Raji (cell line): Measurements from ENCODE around the gene ACOXL.

Source experiments
- POLR2A ChIP-seq: IDR thresholded peaks from 2 replicates; pipeline ENCODE4 v1.6.1; 2011; ENCODE audit warnings: low read depth, low read length, control low read depth; ENCODE audit not compliant: insufficient read depth

The ACOXL gene

GRCh38 chr2:110919738-110920137, 187.4 kb downstream of the ACOXL start:
- TF ChIP-seq POLR2A = no peak

- no peak for TF ChIP-seq POLR2A
Measured at GRCh38 chr2:110925479-110925878, 193.1 kb downstream of the ACOXL start.

GRCh38 chr2:110927526-110927925, 195.2 kb downstream of the ACOXL start:
- TF ChIP-seq POLR2A = no peak

DNA sequence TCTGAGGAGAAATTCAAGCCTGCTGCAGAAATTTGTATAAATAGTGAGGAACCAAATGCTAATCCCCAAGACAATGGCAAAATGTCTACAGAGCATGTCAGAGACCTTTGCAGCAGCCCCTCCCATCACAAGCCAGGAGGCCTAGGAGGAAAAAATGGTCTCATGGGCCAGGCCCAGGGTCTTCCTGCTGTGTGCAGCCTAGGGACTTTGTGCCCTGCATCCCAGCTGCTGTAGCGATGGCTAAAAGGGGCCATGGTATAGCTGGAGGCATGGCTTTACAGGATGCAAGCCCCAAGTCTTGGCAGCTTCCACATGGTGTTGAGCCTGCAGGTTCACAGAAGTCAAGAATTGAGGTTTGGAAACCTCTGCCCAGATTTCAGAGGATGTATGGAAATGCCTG, 197.2 kb downstream of the ACOXL start:
- no peak for TF ChIP-seq POLR2A

DNA sequence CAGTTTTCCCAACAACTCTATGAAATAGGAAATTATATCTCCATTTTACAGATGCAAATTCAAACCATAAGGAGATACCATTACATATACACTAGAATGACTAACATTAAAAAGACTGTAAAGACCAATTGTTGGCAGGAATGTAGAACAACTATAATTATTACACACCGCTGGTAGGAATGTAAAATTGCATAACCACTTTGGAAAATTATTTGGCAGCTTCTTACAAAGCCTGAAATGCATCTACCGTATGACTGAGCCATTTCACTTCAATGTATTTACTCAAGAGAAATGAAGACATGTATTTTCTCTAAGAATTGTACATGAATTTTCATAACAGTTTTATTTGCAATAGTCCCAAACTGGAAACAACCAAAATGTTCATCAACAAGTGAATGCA, 199.3 kb downstream of the ACOXL start:
- TF ChIP-seq POLR2A = no peak

DNA sequence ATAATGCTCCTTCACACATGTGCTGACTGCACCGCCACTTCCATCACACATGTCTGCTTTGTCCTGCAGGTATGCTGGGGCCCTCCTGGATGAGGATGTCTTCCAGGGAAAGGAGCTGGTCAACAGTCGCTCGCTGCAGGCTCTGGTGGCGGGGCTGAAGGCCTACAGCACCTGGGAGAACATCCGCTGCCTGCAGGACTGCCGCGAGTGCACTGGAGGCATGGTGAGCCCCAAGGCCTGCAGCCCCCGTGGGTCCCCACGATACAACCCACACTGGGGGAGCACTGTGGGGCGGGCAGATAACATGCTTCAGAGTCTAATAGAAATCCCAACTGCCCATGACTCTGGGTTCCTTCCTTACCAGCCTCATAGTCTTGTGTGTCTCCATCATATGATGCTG, 201.0 kb downstream of the ACOXL start:
- no peak for TF ChIP-seq POLR2A

GRCh38 chr2:110934948-110935347, 202.6 kb downstream of the ACOXL start:
- TF ChIP-seq POLR2A = no peak

- no peak for TF ChIP-seq POLR2A
Measured at GRCh38 chr2:110940376-110940910, 208.1 kb downstream of the ACOXL start.

GRCh38 chr2:110941226-110941625, 208.9 kb downstream of the ACOXL start:
- TF ChIP-seq POLR2A = no peak

DNA sequence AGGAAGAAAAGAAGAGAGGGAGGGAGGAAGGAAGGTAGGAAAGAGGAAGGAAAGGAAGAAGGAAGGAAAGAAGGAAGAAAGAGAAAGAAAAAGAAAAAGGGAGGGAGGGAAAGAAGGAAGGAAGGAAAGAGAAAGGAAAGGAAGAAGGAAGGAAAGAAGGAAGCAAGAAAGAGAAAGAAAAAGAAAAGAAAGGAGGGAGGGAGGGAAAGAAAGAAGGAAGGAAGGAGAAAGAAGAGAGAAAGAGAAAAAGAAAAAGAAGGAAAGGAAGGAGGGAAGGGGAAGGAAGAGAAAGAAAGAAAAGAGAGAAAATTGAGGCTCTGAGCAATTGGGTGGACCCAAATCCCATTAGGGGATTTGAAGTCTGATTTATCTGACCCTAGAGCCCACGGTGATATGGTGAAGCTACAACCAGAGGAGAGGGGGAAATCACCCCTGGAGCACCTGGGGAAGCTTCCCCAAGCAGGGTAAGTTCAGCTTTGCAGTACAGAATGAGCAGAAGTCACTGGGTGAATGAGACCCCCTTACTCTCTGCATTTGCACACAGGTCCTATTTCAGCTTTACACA, 210.8 kb downstream of the ACOXL start:
- TF ChIP-seq POLR2A = no peak

- no peak for TF ChIP-seq POLR2A
Measured at GRCh38 chr2:110946902-110947301, 214.5 kb downstream of the ACOXL start.

- TF ChIP-seq POLR2A = no peak
Measured at GRCh38 chr2:110948027-110948674, 215.8 kb downstream of the ACOXL start.

DNA sequence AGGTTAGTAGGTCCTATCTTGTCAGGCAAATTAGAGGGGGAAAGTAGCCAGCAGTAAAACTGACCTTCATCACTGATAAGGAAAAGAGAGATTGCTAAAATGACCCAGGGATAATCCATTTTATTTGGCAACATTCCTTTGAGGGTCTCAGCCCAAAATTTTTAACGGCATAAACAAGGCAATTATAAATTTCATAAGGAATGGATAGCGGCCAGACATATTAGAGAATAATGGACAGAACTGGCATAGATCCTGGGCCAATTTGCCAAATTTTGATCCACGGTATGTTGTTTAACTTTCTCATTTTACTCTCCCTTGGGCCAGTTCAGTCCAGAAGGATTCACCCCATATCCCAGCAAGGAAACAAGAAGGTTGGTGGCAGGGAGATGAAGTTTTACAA, 217.9 kb downstream of the ACOXL start:
- TF ChIP-seq POLR2A = no peak

DNA sequence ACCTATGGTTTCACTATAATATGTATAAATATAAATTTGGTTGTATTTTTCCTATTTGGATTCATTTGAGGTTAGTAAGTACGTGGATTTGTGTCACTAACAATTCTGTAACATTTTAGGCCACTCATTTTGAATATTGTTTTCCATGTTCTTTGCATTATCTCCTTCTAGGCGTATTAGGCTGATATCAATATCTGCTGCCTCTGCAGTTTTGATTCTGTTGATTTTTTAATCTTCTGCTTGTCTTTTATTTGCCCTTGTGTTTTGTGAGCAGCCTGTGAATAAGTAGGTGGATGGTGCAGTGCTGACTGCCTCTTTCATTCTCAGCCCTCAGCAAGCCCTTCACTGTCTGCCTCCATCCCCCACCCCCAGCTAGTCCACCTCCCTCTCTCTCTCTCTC, 222.7 kb downstream of the ACOXL start:
- TF ChIP-seq POLR2A = no peak

GRCh38 chr2:110955556-110955955, 223.2 kb downstream of the ACOXL start:
- TF ChIP-seq POLR2A = no peak

DNA sequence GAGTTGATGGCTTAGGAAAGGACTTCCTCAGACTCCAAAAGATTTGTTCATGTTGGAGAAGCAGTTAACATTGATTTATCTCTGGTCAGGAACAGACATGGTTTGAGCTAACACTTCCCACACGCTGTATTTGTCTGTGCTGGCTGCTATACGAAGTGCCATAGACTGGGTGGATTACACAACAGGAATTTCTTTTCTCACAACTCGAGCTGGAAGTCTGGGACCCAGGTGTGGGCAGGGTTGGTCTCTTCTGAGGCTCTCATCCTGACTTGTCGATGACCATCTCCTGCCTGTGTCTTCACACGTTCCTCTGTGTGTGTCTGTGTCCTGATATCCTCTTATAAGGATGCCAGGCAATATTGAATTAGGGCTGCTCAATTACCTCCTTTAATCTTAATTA, 224.9 kb downstream of the ACOXL start:
- TF ChIP-seq POLR2A = no peak
